ENCODE data around the gene EPHB6.

EPHB6 gene

GRCh38 chr7:142917447-142917846 is 62.6 kb downstream of the EPHB6 start:
- DNase-seq (ENCODE audit: low read depth) = no peak
- no peak for TF ChIP-seq CTCF (IDR thresholded peaks at IDR 0.05; ENCODE audit: insufficient read depth, low read depth, low read length, missing control alignments)

GRCh38 chr7:142918901-142919300 is 64.0 kb downstream of the EPHB6 start:
- TF ChIP-seq CTCF (IDR thresholded peaks at IDR 0.05; ENCODE audit: insufficient read depth, low read depth, low read length, missing control alignments) = no peak
- no peak for DNase-seq (ENCODE audit: low read depth)
- H3K4me3 ChIP-seq (ENCODE audit: low read length) = no peak overlapping the region

More at GRCh38 chr7:142917447-142917846, 62.6 kb downstream of the EPHB6 start:
- H3K4me3 ChIP-seq (ENCODE audit: low read length) = no peak overlapping the region

- H3K4me3 ChIP-seq (ENCODE audit: low read length) = no peak overlapping the region
- TF ChIP-seq CTCF (IDR thresholded peaks at IDR 0.05; ENCODE audit: insufficient read depth, low read depth, low read length, missing control alignments) = no peak
- no peak for DNase-seq (ENCODE audit: low read depth)
Observed at GRCh38 chr7:142919656-142920055, 64.8 kb downstream of the EPHB6 start.

Measured in epithelial cell of esophagus (primary cell).